ENCODE data around the gene GJA1.
"Not testable (repeated sequence)": the region's sequence is repeated elsewhere in the genome, so short reads cannot be mapped to it uniquely, and the experiment has no call there.

Gene GJA1

GRCh38 chr6:121428872-121429756 lies 6.3 kb upstream of the GJA1 start:
- DNase-seq (ENCODE audit: low read depth) = no peak
- H3K4me3 ChIP-seq (ENCODE audit: control insufficient read depth, low read depth, low read length) = no peak overlapping the region
- TF ChIP-seq CTCF (IDR thresholded peaks at IDR 0.05; ENCODE audit: control insufficient read depth, insufficient read depth, low read depth, low read length, missing control alignments) = no peak

GRCh38 chr6:121430514-121431460 lies 4.7 kb upstream of the GJA1 start:
- no peak overlapping the region for H3K4me3 ChIP-seq (ENCODE audit: control insufficient read depth, low read depth, low read length)
- no peak for DNase-seq (ENCODE audit: low read depth)
- TF ChIP-seq CTCF (IDR thresholded peaks at IDR 0.05; ENCODE audit: control insufficient read depth, insufficient read depth, low read depth, low read length, missing control alignments) = peak; percentile 64

- DNase-seq (ENCODE audit: low read depth); H3K4me3 ChIP-seq (ENCODE audit: control insufficient read depth, low read depth, low read length): not testable (repeated sequence)
Observed at GRCh38 chr6:121431776-121432175, 3.7 kb upstream of the GJA1 start.

GRCh38 chr6:121434037-121434770 lies 1.2 kb upstream of the GJA1 start:
- peak; percentile 61 for DNase-seq (ENCODE audit: low read depth)
- no peak for TF ChIP-seq CTCF (IDR thresholded peaks at IDR 0.05; ENCODE audit: control insufficient read depth, insufficient read depth, low read depth, low read length, missing control alignments)
- no peak overlapping the region for H3K4me3 ChIP-seq (ENCODE audit: control insufficient read depth, low read depth, low read length)

GRCh38 chr6:121436274-121436857 lies 920 bp downstream of the GJA1 start:
- DNase-seq (ENCODE audit: low read depth) = no peak

More at GRCh38 chr6:121436274-121436857, 920 bp downstream of the GJA1 start:
- peak overlapping the region; percentile 95 for H3K4me3 ChIP-seq (ENCODE audit: control insufficient read depth, low read depth, low read length)
- no peak for TF ChIP-seq CTCF (IDR thresholded peaks at IDR 0.05; ENCODE audit: control insufficient read depth, insufficient read depth, low read depth, low read length, missing control alignments)

Data from AG09309 (cell line).